SK-N-SH (cell line): ENCODE measurements around the gene CHMP1B. TPM values are rescaled to one million over a fixed set of nuclear protein-coding genes. Genes with fewer than 3 reads are reported as not detected.

Source experiments
- CTCF ChIA-PET: fragments of 300-600, 350-600 bp; formaldehyde crosslinking; extraction: SDS; loops from one replicate; lab custom pipeline; 2021; lab: Yijun Ruan, JAX
- POLR2A ChIA-PET: fragments of 350-600 bp; sonication (Branson Sonifier 250); formaldehyde crosslinking; extraction: SDS; loops from one replicate; lab custom pipeline; 2020; ENCODE audit warnings: antibody characterized with exemption, inconsistent platforms; lab: Yijun Ruan, JAX
- DNase-seq: peaks from one replicate; pipeline ENCODE4 v3.0.0; 2012
- H2AFZ ChIP-seq: fragments of 200-600 bp; sonication (generic); 2 replicates; pipeline ENCODE4 v1.8.1; 2016; ENCODE audit warnings: antibody characterized with exemption, mild to moderate bottlenecking, low read depth
- H3F3A ChIP-seq: fragments of 200-600 bp; sonication (generic); replicated peaks from 2 replicates; pipeline ENCODE3; 2016; ENCODE audit warnings: antibody characterized with exemption, mild to moderate bottlenecking; ENCODE audit not compliant: insufficient read depth
- H3K27ac ChIP-seq, 2 experiments: fragments of 200-500 bp in 1 of 2; fragments of 200-600 bp in 1 of 2; sonication (Bioruptor generic) in 1 of 2; sonication (generic), shearing (Covaris generic) in 1 of 2; 2 replicates each; pipeline versions ENCODE4 v1.5.1 to v1.6.1; 2014 to 2016; ENCODE audit warnings: low read depth in 2 of 2, inconsistent platforms in 1 of 2, low read length in 1 of 2, mild to moderate bottlenecking in 1 of 2, mixed read lengths in 1 of 2
- H3K27me3 ChIP-seq: fragments of 200-600 bp; sonication (generic), shearing (Covaris generic); 2 replicates; pipeline ENCODE4 v1.6.1; 2016; ENCODE audit warnings: mixed run types; ENCODE audit not compliant: insufficient read depth
- H3K36me3 ChIP-seq, 2 experiments: fragments of 200-500 bp in 1 of 2; fragments of 200-600 bp in 1 of 2; sonication (Bioruptor generic) in 1 of 2; sonication (generic) in 1 of 2; replicated peaks in 1 of 2; 2 replicates each; pipeline versions ENCODE3 to v1.5.1; 2014 to 2016; ENCODE audit warnings: low read length in 1 of 2, mild to moderate bottlenecking in 1 of 2; ENCODE audit not compliant: insufficient read depth in 2 of 2, control insufficient read depth in 1 of 2
- H3K4me1 ChIP-seq, 2 experiments: fragments of 200-500 bp in 1 of 2; fragments of 200-600 bp in 1 of 2; sonication (Bioruptor generic) in 1 of 2; sonication (generic), shearing (Covaris generic) in 1 of 2; 2 replicates each; pipeline versions ENCODE4 v1.5.1 to v1.6.1; 2014 to 2016; ENCODE audit warnings: low read depth in 1 of 2, low read length in 1 of 2, mixed run types in 1 of 2; ENCODE audit not compliant: insufficient read depth in 2 of 2, control insufficient read depth in 1 of 2
- H3K4me2 ChIP-seq: fragments of 200-600 bp; sonication (generic), shearing (Covaris generic); 2 replicates; pipeline ENCODE4 v1.6.1; 2017; ENCODE audit warnings: mixed run types
- H3K4me3 ChIP-seq, 2 experiments: fragments of 200-500 bp in 1 of 2; fragments of 200-600 bp in 1 of 2; sonication (Bioruptor generic) in 1 of 2; sonication (generic), shearing (Covaris generic) in 1 of 2; 2 replicates each; pipeline versions ENCODE4 v1.5.1 to v1.8.1; 2014 to 2016; ENCODE audit warnings: low read depth in 2 of 2, inconsistent platforms in 1 of 2, low read length in 1 of 2, mild to moderate bottlenecking in 1 of 2, mixed read lengths in 1 of 2, moderate library complexity in 1 of 2
- H3K79me2 ChIP-seq: fragments of 200-600 bp; sonication (generic); 2 replicates; pipeline ENCODE4 v1.8.1; 2017; ENCODE audit warnings: mild to moderate bottlenecking; ENCODE audit not compliant: insufficient read depth
- H3K9ac ChIP-seq: fragments of 200-600 bp; sonication (generic); 2 replicates; pipeline ENCODE4 v1.6.1; 2017; ENCODE audit warnings: mixed run types
- H3K9me2 ChIP-seq: fragments of 200-600 bp; sonication (generic); 2 replicates; pipeline ENCODE4 v1.6.1; 2017; ENCODE audit warnings: mixed run types
- H3K9me3 ChIP-seq: fragments of 200-600 bp; sonication (generic); 2 replicates; pipeline ENCODE4 v1.6.1; 2017; ENCODE audit warnings: mixed run types, mild to moderate bottlenecking, moderate library complexity
- H4K20me1 ChIP-seq: fragments of 200-600 bp; sonication (generic); 2 replicates; pipeline ENCODE4 v1.6.1; 2017; ENCODE audit warnings: mild to moderate bottlenecking, mixed run types; ENCODE audit not compliant: insufficient read depth
- CHD2 ChIP-seq: fragments of 150-350 bp; IDR thresholded peaks from 2 replicates; pipeline ENCODE4 v1.6.1; 2018; ENCODE audit warnings: low read length; ENCODE audit not compliant: partially characterized antibody
- EP300 ChIP-seq, 2 experiments: IDR thresholded peaks; 2 replicates each; pipeline versions ENCODE4 v1.4.0 to v1.6.1; 2012; ENCODE audit warnings: borderline replicate concordance in 1 of 2, low read depth in 1 of 2, low read length in 1 of 2
- FOSL2 ChIP-seq: IDR thresholded peaks from 2 replicates; pipeline ENCODE4 v1.4.0; 2012; ENCODE audit warnings: low read depth, mild to moderate bottlenecking, moderate library complexity, borderline replicate concordance
- JUND ChIP-seq: IDR thresholded peaks from 2 replicates; pipeline ENCODE4 v1.4.0; 2012
- NRF1 ChIP-seq: IDR thresholded peaks from 2 replicates; pipeline ENCODE4 v1.6.1; 2012; ENCODE audit warnings: low read depth, mild to moderate bottlenecking, low read length
- POLR2AphosphoS5 ChIP-seq: IDR thresholded peaks from 2 replicates; pipeline ENCODE4 v1.6.1; 2012; ENCODE audit warnings: low read depth, low read length
- RXRA ChIP-seq: IDR thresholded peaks from 2 replicates; pipeline ENCODE4 v1.4.0; 2012; ENCODE audit warnings: low read depth, mild to moderate bottlenecking, borderline replicate concordance
- SIN3A ChIP-seq: IDR thresholded peaks from 2 replicates; pipeline ENCODE4 v1.6.1; 2012; ENCODE audit warnings: low read depth, mild to moderate bottlenecking, low read length, moderate library complexity, borderline replicate concordance
- TCF12 ChIP-seq: IDR thresholded peaks from 2 replicates; pipeline ENCODE4 v1.4.0; 2012
- WGBS: methylation state at CpG from one replicate; pipeline ENCODE4 v1.1.6; 2017; ENCODE audit warnings: low lambda C conversion rate; 5-methylcytosine and 5-hydroxymethylcytosine counted together
- polyA plus RNA-seq, 3 experiments: library from polyadenylated mRNA; depleted of rRNA; stranded (reverse); fragments of >200 nt; gene quantifications; 2 replicates each; pipeline ENCODE4 v1.2.3, GENCODE V29; 2012
- TF ChIP-seq, protein P1 (sequence below): IDR thresholded peaks from 2 replicates; pipeline ENCODE4 v1.4.0; 2012; ENCODE audit warnings: low read depth, borderline replicate concordance
- TF ChIP-seq, protein P2 (sequence below): IDR thresholded peaks from 2 replicates; pipeline ENCODE4 v1.4.0; 2012; ENCODE audit warnings: low read depth
- TF ChIP-seq, protein P3 (sequence below): IDR thresholded peaks from 2 replicates; pipeline ENCODE4 v1.6.1; 2012; ENCODE audit warnings: mild to moderate bottlenecking, low read depth, low read length, moderate library complexity
- TF ChIP-seq, protein P4 (sequence below): IDR thresholded peaks from 2 replicates; pipeline ENCODE4; 2012

CHMP1B gene
- polyA plus RNA-seq, 1 of the 3 experiments (the other 2 are of a cell fraction), result 52.4 TPM

DNA sequence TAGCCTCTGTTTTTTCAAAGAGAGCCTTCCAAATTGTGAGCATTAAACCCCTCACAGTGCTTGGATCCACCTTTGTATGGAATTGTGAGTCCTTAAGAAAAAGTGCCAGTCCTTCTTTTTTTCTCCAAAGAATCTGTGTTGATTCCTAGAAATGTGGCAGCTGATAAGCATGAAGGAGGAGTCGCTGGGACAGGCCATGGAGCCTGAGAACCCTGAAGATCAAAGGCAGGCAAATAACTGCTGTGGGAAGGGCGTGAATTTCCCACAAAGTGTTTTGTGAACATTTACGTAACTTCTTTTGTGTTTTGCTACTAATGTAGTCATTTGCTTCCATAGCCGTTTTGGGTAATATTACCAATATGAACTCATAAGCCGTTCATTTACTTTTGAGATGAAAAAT is 27.7 kb upstream of the CHMP1B start:
- H3K9me3 ChIP-seq, result no peaks in the 10 kb centered on the region
- H3K4me3 ChIP-seq, result no peak overlapping the region
- no peaks in the 10 kb centered on the region for H3K9me2 ChIP-seq
- no peaks in the 10 kb centered on the region for H4K20me1 ChIP-seq
- TF ChIP-seq, protein P1, sequence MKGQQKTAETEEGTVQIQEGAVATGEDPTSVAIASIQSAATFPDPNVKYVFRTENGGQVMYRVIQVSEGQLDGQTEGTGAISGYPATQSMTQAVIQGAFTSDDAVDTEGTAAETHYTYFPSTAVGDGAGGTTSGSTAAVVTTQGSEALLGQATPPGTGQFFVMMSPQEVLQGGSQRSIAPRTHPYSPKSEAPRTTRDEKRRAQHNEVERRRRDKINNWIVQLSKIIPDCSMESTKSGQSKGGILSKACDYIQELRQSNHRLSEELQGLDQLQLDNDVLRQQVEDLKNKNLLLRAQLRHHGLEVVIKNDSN, result no peak
- TF ChIP-seq JUND, result no peak
- POLR2A ChIA-PET, result no interaction called here
- no peaks in the 10 kb centered on the region for H3K36me3 ChIP-seq
- H3K4me2 ChIP-seq, result no peak overlapping the region
- no peak overlapping the region for H2AFZ ChIP-seq
- no peak overlapping the region for H3K9ac ChIP-seq
- H3K4me1 ChIP-seq, result no peaks in the 10 kb centered on the region
- WGBS, result 15% methylated on average over 5 of the region's 5 CpGs
- H3K27ac ChIP-seq, result no peak overlapping the region
- no peaks in the 10 kb centered on the region for H3K79me2 ChIP-seq
- H3F3A ChIP-seq, result no peaks in the 10 kb centered on the region
- no peak for DNase-seq
- peaks cover 28% of the 10 kb centered on the region for H3K27me3 ChIP-seq
- CTCF ChIA-PET, result no interaction called here

DNA sequence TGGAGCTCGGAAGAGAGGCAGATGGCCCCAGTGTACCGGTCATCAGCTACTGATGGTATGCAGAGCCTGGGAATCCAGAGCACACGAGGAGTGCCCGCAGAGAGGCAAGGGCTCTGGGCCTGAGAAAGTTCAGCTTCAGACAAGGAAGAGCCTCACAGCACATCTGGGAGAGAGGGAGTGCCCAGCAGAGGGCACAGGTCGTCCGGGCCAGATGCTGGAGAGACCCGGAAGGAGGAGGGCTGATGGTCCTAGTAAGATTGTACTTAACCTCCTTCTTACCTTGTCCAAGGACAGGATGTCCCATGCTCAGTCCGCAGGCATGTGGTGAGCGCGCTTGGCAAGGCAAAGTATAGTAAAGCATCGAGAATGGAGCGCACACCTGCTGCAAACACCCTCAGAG is 24.4 kb upstream of the CHMP1B start:
- H3K4me3 ChIP-seq, result no peak overlapping the region
- WGBS, result 48% methylated on average over 12 of the region's 12 CpGs
- H3K9me3 ChIP-seq, result no peaks in the 10 kb centered on the region
- no peak overlapping the region for H2AFZ ChIP-seq
- no peaks in the 10 kb centered on the region for H3K4me1 ChIP-seq
- peaks cover 35% of the 10 kb centered on the region for H3K27me3 ChIP-seq
- no peaks in the 10 kb centered on the region for H4K20me1 ChIP-seq
- no peak overlapping the region for H3K9ac ChIP-seq
- ChIA-PET CTCF (no interaction called here), POLR2A (no interaction called here)
- no peaks in the 10 kb centered on the region for H3K79me2 ChIP-seq
- H3K27ac ChIP-seq, result no peak overlapping the region
- TF ChIP-seq FOSL2 (no peak), POLR2AphosphoS5 (no peak), CHD2 (no peak), SIN3A (no peak), EP300 (IDR thresholded peaks at IDR 0.05; ENCODE audit: borderline replicate concordance in 1 of 2, low read depth in 1 of 2, low read length in 1 of 2) (no peak), TCF12 (no peak), NRF1 (no peak), RXRA (no peak)
- TF ChIP-seq, protein P2, sequence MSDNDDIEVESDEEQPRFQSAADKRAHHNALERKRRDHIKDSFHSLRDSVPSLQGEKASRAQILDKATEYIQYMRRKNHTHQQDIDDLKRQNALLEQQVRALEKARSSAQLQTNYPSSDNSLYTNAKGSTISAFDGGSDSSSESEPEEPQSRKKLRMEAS, result no peak
- TF ChIP-seq, protein P3, sequence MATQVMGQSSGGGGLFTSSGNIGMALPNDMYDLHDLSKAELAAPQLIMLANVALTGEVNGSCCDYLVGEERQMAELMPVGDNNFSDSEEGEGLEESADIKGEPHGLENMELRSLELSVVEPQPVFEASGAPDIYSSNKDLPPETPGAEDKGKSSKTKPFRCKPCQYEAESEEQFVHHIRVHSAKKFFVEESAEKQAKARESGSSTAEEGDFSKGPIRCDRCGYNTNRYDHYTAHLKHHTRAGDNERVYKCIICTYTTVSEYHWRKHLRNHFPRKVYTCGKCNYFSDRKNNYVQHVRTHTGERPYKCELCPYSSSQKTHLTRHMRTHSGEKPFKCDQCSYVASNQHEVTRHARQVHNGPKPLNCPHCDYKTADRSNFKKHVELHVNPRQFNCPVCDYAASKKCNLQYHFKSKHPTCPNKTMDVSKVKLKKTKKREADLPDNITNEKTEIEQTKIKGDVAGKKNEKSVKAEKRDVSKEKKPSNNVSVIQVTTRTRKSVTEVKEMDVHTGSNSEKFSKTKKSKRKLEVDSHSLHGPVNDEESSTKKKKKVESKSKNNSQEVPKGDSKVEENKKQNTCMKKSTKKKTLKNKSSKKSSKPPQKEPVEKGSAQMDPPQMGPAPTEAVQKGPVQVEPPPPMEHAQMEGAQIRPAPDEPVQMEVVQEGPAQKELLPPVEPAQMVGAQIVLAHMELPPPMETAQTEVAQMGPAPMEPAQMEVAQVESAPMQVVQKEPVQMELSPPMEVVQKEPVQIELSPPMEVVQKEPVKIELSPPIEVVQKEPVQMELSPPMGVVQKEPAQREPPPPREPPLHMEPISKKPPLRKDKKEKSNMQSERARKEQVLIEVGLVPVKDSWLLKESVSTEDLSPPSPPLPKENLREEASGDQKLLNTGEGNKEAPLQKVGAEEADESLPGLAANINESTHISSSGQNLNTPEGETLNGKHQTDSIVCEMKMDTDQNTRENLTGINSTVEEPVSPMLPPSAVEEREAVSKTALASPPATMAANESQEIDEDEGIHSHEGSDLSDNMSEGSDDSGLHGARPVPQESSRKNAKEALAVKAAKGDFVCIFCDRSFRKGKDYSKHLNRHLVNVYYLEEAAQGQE, result no peak
- TF ChIP-seq, protein P4, sequence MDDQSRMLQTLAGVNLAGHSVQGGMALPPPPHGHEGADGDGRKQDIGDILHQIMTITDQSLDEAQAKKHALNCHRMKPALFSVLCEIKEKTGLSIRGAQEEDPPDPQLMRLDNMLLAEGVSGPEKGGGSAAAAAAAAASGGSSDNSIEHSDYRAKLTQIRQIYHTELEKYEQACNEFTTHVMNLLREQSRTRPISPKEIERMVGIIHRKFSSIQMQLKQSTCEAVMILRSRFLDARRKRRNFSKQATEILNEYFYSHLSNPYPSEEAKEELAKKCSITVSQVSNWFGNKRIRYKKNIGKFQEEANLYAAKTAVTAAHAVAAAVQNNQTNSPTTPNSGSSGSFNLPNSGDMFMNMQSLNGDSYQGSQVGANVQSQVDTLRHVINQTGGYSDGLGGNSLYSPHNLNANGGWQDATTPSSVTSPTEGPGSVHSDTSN, result no peak
- no peaks in the 10 kb centered on the region for H3F3A ChIP-seq
- no peak overlapping the region for H3K4me2 ChIP-seq
- no peak for DNase-seq
- no peaks in the 10 kb centered on the region for H3K36me3 ChIP-seq
- no peaks in the 10 kb centered on the region for H3K9me2 ChIP-seq
